GM21576 (cell line): Measurements from ENCODE around the gene OVOL2.

Experiments
- ATAC-seq: cut with Tn5 transposase; IDR thresholded peaks from one replicate; pipeline ENCODE4 v1.9.1; 2021; ENCODE audit warnings: mild to moderate bottlenecking, moderate library complexity; ENCODE audit not compliant: unreplicated experiment

The OVOL2 gene

GRCh38 chr20:18018100-18018499 is 39.6 kb downstream of the OVOL2 start:
- no peak for ATAC-seq

- ATAC-seq, result no peak
Observed at GRCh38 chr20:18016772-18017171, 40.9 kb downstream of the OVOL2 start.

DNA sequence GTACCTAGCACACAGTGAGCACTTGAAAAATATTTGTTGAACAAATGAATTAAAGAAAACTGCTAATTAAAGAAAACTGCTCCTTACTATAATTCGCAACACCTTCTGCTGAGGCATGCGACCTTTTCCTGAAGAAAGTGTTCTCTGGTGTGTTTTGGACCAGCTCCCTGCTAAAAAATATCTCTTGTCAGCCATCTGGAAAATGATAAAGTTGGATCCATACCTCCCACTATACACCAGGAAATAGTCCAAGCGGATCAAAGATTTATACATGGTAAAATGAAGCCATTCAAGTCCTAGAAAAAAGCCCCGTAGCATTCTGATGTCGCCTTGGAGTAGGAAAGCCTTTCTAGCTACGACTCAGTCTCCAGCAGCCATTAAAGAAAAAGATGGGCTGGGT is 43.3 kb downstream of the OVOL2 start:
- no peak for ATAC-seq

- ATAC-seq, result no peak
Observed at GRCh38 chr20:18012901-18013300, 44.8 kb downstream of the OVOL2 start.

DNA sequence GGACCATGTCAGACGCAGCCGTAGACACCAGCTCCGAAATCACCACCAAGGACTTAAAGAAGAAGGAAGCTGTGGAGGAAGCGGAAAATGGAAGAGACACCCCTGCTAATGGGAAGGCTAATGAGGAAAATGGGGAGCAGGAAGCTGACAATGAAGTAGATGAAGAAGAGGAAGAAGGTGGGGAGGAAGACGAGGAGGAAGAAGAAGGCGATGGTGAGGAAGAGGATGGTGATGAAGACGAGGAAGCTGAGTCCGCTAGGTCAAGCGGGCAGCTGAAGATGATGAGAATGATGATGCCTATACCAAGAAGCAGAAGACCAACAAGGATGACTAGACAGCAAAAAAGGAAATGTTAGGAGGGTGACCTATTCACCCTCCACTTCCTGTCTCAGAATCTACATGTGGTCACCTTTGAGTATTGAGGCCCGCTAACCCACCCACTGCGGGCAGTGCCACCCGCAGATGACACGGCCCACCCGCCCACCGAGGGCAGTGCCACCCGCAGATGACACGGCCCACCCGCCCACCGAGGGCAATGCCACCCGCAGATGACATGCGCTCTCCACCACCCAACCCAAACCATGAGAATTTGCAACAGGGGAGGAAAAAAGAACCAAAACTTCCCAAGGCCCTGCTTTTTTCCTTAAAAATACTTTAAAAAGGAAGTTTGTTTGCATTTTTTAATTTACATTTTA is 45.6 kb downstream of the OVOL2 start:
- no peak for ATAC-seq

- no peak for ATAC-seq
Observed at GRCh38 chr20:18011482-18011881, 46.2 kb downstream of the OVOL2 start.

- no peak for ATAC-seq
Observed at GRCh38 chr20:18009116-18009515, 48.6 kb downstream of the OVOL2 start.

DNA sequence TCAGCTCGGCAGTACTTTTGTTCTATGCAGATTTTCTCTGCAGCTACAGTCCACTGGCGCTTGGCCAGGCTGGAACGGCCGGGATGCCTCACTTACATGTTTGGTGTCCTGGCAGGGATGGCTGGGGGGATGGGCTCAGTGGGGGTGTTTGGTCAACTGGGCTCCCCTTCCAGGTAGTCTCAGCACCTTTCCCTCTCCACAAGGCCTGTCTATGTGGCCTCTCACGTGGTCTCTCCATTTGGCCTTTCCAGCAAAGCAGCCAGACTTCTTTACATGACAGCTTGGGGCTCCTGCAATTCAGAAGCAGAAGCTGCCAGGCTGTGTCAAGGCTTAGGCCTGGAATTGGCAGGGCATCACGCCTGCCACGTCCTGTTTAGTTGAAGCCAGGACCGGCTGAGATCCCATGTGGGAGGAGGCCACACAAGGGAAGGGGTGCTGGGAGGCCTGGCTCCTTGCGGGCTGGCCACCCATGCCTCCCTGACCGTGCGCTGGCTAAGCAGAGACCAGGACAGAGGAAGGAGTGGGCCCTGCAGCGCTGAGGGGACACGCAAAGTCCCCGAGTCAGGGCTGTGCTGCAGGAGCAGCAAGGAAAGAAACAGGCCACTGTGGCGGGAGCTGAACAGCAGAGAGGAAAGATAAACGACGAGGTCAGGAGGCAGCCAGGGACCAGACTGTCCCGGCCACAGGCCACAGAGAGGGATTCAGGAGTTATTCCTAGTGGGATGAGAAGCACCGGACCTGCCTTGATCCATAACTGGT is 50.0 kb downstream of the OVOL2 start:
- no peak for ATAC-seq

- no peak for ATAC-seq
Observed at GRCh38 chr20:18006684-18007083, 51.0 kb downstream of the OVOL2 start.

GRCh38 chr20:18005990-18006364 is 51.7 kb downstream of the OVOL2 start:
- no peak for ATAC-seq

DNA sequence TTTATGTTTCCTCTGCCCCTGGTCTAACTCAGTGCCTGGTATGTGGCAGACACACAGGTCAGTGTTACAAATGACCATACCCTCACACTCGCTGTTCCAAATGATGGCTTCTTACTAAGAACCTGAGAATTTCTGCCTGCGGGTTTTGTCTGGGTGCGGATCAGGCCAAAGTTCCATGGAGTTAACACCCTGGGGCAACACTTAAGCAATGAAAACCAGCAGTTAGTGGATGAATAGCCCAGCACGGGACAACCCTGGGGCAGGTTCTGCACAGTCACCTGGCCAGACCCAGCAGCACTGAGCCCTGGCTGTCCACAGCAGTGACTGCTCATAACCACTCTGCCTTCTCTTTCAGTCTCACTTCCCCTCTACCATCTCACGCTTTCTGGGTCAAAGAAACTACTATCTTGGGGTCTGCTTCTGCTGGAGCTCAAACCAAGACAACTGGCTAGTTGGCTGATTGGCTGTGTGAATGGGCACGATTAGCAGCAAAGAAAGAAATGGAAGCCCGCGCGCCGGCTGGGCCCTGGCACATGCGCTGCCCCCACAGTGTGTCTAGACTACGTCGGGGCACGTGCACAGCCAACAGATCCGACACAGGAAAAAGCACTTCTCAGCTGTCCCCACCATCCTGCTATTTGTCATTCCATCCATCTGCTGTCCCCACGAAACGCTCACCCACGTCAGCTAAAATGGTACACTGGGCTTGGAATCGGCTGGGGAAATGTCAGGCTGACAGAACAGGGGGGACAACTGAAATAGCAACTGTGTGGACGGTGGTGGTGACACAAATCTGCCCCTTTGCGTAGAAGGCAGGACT is 52.3 kb downstream of the OVOL2 start:
- peak; percentile 96 for ATAC-seq

GRCh38 chr20:18004384-18005031 is 53.2 kb downstream of the OVOL2 start:
- ATAC-seq, result no peak

GRCh38 chr20:18003897-18004296 is 53.8 kb downstream of the OVOL2 start:
- peak; percentile 34 for ATAC-seq

GRCh38 chr20:18001131-18001921 is 56.4 kb downstream of the OVOL2 start:
- ATAC-seq, result no peak

DNA sequence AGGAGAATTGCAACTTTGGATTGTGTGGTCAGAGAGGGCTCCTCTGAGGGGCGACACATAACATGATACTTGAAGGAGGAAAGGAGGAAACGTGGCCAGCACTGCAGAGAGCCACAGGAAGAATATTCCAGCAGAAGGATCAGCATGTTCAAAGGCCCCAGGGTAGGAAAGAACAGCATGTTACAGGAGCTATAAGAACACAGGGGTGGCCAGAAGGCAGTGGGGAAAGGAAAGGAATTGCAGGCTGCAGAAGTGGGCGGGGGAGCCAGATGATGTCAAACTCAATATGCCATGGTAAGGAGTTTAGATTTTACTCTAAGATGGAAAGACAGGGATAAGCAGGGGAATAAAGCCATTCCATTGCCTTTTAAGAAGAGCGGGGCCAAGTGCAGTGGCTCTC is 58.1 kb downstream of the OVOL2 start:
- no peak for ATAC-seq

DNA sequence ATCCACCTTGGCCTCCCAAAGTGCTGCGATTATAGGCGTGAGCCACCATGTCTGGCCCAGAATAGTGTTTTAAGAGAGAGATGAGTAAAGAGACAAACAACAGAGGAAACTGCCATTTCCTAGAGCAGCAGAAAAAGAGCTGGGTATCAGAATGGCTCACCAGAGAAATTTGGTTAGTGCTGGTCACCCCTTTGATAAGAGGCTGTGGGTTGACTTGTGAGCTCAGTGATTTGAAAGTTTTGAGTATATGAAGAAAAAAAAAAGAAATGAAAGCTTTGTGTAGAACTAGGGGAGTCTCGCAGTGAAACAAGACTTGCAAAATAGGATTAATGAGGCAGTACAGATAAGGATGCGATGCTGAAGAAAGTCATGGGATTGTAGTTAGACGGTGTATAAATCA is 59.3 kb downstream of the OVOL2 start:
- no peak for ATAC-seq

GRCh38 chr20:17995967-17996819 is 61.5 kb downstream of the OVOL2 start:
- peak; percentile 36 for ATAC-seq

DNA sequence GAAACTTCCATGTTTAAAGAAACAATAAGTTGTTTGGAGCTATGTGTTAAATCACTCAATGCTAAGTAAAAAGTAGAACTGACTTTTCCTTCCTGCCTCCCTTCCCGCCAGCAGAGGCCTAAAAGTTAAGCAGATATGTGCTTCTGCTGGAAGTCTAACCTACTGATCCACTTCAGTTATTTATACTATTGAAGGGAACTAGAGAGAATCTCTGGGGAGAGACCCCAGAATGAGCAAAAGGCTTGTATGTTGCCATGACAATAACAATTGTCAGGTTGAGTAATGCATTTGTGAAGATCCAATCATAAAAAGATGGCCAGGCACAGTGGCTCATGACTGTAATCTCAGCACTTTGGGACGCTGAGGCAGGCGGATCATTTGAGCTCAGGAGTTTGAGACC is 64.2 kb downstream of the OVOL2 start:
- no peak for ATAC-seq

GRCh38 chr20:17992847-17993513 is 64.7 kb downstream of the OVOL2 start:
- ATAC-seq, result no peak
